GM12878 (cell line): ENCODE results near the gene TLR5.

ENCODE experiments used
- EP300 ChIP-seq, 2 experiments: fragments of 150-350 bp in 1 of 2; IDR thresholded peaks; 2 replicates each; pipeline ENCODE4 v1.6.1; 2011 to 2012; ENCODE audit warnings: low read depth in 2 of 2, low read length in 2 of 2, borderline replicate concordance in 1 of 2, improper control_type of control experiment in 1 of 2, inconsistent platforms in 1 of 2; ENCODE audit not compliant: control insufficient read depth in 1 of 2
- ESRRA ChIP-seq: IDR thresholded peaks from 2 replicates; pipeline ENCODE4 v1.6.1; 2012; ENCODE audit warnings: mild to moderate bottlenecking, low read length, improper control_type of control experiment
- JUND ChIP-seq: IDR thresholded peaks from 2 replicates; pipeline ENCODE4 v1.6.1; 2012; ENCODE audit warnings: low read depth, mild to moderate bottlenecking, low read length, improper control_type of control experiment, moderate library complexity

DNA sequence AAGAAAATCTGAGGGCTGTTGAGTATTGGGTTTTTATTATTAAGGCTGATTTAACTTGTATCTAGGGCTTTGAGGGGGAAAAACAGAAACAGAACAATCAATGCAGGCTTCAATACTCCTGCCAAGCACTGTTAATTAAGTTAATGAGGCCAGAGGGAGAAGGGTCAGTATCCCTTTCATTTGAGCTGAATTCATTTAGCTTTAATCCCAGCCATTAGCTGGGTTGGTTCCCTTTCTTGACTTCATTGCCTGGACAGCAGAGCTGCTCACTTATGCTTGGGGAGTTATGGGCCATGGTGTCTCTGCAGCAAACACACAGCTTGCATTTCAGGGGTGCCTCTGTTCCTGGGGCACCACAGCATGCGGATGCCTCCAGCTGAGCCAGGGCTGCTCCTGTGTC lies 16.3 kb downstream of the TLR5 start:
- no peak for TF ChIP-seq EP300 (IDR thresholded peaks at IDR 0.05; ENCODE audit: borderline replicate concordance in 1 of 2, control insufficient read depth in 1 of 2, low read depth in 2 of 2, low read length in 2 of 2)
- no peak for TF ChIP-seq JUND
- TF ChIP-seq ESRRA, result no peak
